HG03097 (cell line): ENCODE data around the gene ANO1.

Source experiments
- ATAC-seq: cut with Tn5 transposase; IDR thresholded peaks from one replicate; pipeline ENCODE4 v1.9.1; 2021; ENCODE audit not compliant: unreplicated experiment, low FRiP score

ANO1 gene

DNA sequence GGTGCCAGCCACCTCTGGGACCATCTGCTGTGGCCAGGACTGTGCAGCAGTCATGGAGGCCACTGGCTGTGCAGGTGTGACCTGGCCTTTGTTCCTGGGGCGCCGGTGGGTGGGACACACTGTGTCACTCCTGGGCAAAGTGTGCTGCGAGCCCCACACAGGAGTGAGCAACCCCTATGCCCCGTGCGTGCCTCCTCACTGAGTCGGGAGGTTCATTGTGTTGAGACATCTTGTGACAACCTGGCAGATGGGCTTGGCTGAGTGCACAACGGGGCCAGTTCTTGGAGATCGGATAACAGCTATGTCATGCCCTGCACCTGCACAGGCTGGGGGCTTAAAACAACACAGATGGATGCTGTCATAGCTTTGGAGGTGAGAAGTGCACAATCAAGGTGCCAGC is 13.5 kb downstream of the ANO1 start:
- no peak for ATAC-seq

GRCh38 chr11:70092959-70093715 is 15.0 kb downstream of the ANO1 start:
- ATAC-seq, result no peak

DNA sequence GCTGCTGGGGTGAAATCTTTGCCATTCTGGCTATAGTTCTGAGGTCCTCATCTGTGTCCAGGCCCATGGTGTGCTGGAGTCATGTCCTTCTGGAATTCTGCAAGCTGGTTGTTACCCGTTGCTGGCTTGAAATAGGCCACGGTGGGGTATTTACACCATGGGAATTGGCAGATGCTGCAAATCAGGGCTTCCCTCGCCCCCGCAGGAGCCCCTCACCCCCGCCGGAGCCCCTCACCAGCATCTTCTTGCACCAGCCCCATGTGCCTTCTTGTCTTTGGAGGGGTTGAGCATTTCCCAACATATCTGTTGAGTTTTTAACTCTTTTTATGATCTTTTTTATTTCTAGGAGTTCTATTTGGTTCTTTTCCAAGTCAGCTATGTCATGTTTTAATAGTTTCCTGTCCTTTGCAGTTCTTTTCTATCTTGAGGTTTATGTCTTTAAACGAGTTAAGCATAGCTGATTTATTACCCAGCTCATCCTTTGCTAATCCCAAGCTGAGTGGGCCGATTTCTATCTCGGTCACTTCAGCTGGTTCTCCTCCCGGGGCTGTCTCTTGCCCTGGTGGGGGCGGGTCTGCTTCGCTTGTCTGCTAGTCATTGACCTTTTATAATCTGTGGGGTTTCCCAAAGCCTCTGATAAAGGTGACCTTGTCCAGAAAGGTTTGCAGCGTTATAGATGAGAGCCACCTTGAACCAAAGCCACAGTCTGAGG is 17.6 kb downstream of the ANO1 start:
- ATAC-seq, result no peak

GRCh38 chr11:70097783-70098563 is 19.9 kb downstream of the ANO1 start:
- no peak for ATAC-seq

- ATAC-seq, result no peak
Observed at GRCh38 chr11:70098936-70099335, 20.8 kb downstream of the ANO1 start.

DNA sequence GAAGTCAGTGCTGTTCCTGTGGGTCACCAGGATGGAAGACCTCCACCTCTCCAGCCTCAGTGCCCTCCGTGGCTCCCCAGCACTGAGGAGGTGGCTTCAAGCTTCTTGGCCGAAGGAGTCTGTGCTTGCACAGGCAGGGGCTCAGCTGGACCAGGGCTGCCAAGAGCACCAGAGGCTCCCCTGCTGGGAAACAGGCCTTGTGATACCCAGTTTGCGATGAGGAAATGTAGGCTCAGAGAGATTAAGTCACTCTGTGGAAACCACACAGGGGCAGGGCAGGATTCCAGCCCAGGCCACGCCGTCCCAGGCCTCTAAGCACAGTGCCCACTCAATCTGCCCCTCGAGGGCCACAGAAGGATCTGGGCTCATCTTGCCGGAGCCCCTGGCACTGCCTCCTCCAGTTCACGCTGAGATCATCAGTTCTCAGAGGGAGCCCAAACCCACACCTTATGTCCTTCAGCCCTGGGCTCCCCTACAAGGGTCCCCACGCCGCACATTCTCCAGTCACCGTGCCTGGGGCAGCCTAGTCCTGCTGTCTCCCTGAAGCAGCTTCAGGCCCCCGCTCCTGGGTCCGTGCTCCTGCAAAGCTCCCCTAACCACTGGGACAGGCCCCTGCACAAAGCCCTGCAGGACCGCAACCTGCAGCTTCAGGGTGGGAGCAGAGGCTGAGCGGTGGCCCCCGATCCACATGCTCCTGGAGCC is 21.6 kb downstream of the ANO1 start:
- no peak for ATAC-seq

DNA sequence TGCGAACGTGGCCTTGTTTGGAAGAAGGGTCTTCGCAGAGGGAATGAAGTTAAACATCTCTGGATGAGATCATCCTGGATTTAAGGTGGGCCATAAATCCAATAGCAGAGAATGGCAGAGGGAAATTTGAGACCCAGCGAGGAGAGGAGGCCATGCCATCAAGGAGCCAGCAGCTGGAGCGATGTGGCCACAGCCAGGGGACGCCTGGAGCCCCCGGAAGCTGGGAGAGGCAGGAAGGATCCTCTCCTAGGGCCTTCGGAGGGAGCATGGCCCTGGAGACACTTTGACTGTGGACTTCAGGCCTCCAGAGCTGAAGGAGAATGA is 22.1 kb downstream of the ANO1 start:
- no peak for ATAC-seq

GRCh38 chr11:70100791-70101190 is 22.7 kb downstream of the ANO1 start:
- no peak for ATAC-seq

DNA sequence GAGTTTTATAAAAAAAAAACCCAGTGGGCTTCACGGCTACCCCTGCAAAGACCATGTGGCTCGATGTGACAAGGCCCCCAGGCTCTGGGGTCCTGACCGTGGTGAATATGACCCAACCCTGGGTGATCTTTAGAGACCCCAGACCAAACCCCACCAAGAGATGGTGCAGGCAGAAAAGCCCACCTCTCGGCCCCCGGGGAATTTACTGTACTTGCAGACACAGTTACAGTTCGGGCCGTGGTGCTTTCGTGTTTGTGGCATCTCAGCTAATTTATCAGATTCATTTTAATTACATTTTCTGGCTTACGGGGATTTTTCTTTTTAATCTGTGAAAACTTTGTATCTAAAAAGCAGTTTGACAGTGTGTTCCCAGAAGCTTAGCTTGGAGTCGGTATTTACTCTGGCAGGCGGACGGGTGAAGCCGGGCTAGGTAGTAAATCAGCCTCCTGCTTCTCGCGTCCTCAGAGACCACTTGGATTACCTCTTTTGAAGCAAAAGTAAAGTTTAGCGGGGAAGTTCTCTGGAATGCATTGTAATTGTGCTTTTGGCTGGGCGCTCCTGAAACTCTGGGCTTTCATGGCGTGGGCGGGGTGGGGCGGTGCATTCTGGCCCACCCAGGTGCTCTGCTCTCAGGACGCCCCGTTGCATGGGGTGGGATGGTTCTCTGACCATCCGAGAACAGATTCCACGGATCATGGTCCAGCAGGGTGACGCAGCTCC is 25.3 kb downstream of the ANO1 start:
- ATAC-seq, result no peak

DNA sequence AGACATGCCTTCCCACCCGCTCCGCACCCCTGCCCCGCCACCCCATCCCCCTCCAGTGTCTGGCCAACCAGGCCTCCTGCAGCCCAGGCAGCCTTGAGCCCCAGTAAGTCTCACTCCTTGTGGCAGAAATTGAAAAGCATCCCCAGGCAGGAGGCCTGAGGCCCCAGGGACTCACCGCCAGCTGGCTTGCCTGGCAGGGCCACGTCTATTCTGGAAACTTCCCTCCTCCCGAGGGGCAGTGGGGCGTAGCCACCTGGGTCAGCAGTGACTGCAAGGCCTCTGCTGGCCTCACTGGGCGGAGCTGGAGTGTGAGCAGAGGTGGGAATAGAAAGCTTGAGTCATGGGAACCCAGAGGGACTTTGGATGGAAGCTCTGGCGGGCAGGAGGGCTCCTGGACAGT is 26.3 kb downstream of the ANO1 start:
- no peak for ATAC-seq

GRCh38 chr11:70104961-70105360 is 26.8 kb downstream of the ANO1 start:
- ATAC-seq, result no peak

GRCh38 chr11:70105369-70105754 is 27.2 kb downstream of the ANO1 start:
- ATAC-seq, result no peak

DNA sequence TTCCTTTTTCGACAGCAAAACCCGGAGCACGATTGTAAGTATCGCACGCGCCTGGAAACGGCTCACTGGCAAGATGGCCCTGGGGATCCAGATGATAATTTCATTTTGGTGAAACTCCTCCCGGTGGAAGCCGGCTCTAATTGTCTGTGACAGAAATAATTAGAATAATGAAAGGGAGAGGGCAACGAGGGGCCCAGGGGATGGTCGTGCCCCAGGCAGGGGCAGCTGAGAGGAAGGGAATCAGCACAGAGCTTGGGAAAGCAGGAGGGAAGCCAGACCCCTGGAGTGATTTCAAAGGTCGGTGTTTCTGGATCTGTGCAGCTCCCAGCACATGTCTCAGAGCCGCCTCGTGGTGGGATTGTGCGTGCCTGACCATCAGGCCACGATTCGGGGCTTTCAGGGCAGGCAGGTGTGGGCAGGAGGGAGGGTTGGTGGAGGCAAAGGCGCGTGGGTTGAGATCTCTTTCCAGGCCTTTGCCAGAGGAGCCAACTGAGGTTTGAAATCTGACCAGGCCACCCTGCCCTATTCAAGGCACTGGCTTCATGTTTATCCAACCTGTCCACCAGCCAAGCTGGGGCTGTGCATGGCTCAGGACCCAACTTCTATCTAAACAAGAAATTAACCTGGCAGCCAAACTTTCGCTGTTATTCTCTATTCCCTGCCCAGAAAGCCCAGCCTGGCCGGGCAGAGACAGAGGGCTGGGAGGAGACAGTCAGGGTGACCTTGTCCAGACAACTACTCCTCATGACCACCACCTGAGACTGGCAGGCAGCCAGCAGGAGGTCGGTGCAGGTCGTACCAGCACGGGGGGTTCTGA is 27.8 kb downstream of the ANO1 start:
- ATAC-seq, result no peak

GRCh38 chr11:70106757-70107156 is 28.6 kb downstream of the ANO1 start:
- ATAC-seq, result no peak

- ATAC-seq, result no peak
Observed at GRCh38 chr11:70107191-70107590, 29.1 kb downstream of the ANO1 start.

DNA sequence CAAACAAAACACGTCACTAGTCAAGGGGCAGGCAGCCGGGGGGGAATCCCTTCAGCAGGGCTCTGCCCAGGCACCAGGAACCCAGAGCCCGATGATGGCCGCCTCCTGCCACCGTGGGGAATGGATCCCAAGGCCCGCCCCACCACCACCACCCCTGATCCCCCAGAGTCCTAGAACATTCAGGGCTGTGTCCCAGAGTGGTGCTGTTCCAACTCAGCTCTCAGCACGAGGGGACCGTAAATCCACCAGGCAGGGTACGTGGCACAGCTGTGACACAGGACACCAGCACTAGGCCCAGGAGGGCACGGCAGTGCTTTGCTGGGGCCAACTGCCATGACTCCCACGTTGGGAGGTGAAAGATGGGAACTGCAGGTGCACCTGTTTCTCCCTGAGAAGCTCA is 29.6 kb downstream of the ANO1 start:
- ATAC-seq, result no peak

- no peak for ATAC-seq
Observed at GRCh38 chr11:70108250-70108649, 30.1 kb downstream of the ANO1 start.

- no peak for ATAC-seq
Observed at GRCh38 chr11:70109006-70109405, 30.9 kb downstream of the ANO1 start.

- no peak for ATAC-seq
Observed at GRCh38 chr11:70109903-70110302, 31.8 kb downstream of the ANO1 start.
